Measurements from ENCODE around the gene TSC2.
A peak's percentile ranks its signal among the peaks of the same experiment; 100 is the strongest.

The TSC2 gene

GRCh38 chr16:2078096-2078495, 30.3 kb downstream of the TSC2 start:
- peak overlapping the region in 1 of 2 donors; percentile 12 for H3K27ac Mint-ChIP-seq
- DNase-seq (no peak), ATAC-seq (no peak)
- H3K9me3 Mint-ChIP-seq = no peaks in the 10 kb centered on the region
- no peaks in the 10 kb centered on the region for H3K27me3 Mint-ChIP-seq
- peaks cover 4% of the 10 kb centered on the region for H3K4me1 Mint-ChIP-seq
- no peak overlapping the region for H3K4me3 Mint-ChIP-seq

DNA sequence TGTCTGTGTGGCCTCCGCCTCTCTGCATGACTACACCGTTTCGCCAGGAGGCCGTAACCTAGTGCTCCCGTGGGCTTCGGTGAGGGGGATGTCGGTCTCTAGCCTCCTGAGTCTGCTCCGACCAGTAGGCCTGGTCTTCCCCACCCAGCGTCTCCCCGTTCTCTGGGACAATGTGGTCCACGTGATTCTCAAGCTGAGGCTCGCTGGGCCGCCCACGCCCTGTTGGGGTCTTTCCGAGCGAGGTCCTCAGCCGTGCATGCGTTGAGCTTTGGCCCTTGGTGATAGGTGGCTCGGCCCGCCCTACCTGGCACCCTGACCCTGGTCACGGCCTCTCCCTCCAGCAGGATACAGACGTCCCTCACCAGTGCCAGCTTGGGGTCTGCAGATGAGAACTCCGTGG, 30.9 kb downstream of the TSC2 start:
- Mint-ChIP-seq H3K27me3 (no peaks in the 10 kb centered on the region), H3K27ac (peak overlapping the region in 1 of 2 donors; percentile 42), H3K4me1 (peaks cover 6% of the 10 kb centered on the region), H3K4me3 (no peak overlapping the region), H3K9me3 (no peaks in the 10 kb centered on the region)
- DNase-seq (no peak), ATAC-seq (no peak)

DNA sequence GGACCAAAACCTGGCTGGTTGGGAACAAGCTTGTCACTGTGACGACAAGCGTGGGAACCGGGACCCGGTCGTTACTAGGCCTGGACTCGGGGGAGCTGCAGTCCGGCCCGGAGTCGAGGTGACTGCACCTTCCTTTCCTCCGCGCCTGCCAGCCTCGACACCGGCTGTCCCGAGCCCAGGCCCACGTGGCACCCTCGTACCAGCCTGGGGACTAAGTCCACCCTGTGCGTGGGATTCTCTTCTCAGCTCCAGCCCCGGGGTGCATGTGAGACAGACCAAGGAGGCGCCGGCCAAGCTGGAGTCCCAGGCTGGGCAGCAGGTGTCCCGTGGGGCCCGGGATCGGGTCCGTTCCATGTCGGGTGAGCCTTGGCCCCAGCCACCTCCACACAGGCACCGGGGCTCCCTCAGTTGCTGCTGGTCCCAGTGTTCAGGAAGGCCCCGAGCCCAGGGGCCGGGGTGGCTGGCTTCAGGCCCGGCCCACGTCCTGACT, 31.6 kb downstream of the TSC2 start:
- no peaks in the 10 kb centered on the region for H3K9me3 Mint-ChIP-seq
- no peak overlapping the region for H3K27ac Mint-ChIP-seq
- no peak for DNase-seq
- no peaks in the 10 kb centered on the region for H3K27me3 Mint-ChIP-seq
- peaks cover 6% of the 10 kb centered on the region for H3K4me1 Mint-ChIP-seq
- ATAC-seq = no peak
- H3K4me3 Mint-ChIP-seq = no peak overlapping the region

DNA sequence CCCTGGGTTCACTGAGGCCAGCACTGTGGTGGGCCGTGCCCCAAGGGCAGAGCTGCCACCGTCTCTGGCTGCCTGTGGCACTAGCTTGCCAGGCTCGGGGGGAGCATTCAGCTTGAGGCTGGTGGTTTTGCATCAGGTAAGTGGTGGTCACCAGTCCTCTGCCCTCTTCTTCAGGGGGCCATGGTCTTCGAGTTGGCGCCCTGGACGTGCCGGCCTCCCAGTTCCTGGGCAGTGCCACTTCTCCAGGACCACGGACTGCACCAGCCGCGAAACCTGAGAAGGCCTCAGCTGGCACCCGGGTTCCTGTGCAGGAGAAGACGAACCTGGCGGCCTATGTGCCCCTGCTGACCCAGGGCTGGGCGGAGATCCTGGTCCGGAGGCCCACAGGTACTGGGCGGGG, 32.2 kb downstream of the TSC2 start:
- ATAC-seq (no peak), DNase-seq (no peak)
- Mint-ChIP-seq H3K27ac (no peak overlapping the region), H3K9me3 (no peaks in the 10 kb centered on the region), H3K4me1 (peaks cover 6% of the 10 kb centered on the region), H3K27me3 (no peaks in the 10 kb centered on the region), H3K4me3 (no peak overlapping the region)

- no peak for ATAC-seq
- Mint-ChIP-seq H3K4me3 (no peak overlapping the region), H3K27me3 (no peaks in the 10 kb centered on the region)
Observed at GRCh38 chr16:2081201-2082084, 33.7 kb downstream of the TSC2 start.

DNA sequence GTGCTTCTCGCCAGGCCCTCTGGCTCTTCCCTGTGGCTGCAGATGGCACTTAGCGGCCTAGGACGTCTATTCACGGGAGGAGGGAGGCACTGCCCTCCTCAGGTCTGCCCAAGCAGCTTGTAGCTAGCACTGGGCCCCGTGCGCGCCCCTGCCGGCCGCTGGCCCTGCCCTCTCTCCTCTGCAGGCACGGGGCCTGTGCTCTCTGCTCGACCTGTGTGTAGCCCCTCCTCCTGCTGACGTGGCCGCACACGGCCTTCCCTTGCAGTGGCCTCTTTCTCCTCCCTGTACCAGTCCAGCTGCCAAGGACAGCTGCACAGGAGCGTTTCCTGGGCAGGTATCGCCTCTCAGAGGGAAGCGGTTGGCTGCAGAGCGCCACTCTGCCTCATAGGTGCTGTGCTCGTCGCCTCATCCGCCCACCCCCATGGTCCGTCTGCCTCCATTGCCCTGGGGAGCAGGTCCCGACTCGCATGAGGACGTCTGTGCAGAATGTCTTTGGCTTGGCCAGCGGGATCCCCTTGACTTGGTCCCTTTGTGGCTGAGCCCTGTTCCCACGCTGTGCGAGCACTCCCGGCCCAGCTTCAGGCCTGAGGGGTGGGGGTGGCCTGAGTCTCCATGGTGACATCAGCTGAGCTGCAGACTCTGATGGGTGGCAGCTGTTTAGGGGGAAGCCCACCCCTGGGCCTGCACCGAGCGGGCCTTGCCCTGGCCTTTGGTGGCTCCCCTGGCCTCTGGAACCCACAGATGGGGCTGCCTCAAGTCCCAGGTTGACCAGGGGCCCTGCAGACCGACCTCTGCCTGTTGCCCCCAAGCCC, 34.6 kb downstream of the TSC2 start:
- H3K4me1 Mint-ChIP-seq = peaks cover 6% of the 10 kb centered on the region
- peak overlapping the region in 1 of 2 donors; percentile 94 for H3K27ac Mint-ChIP-seq
- ATAC-seq = no peak
- DNase-seq = no peak
- no peaks in the 10 kb centered on the region for H3K9me3 Mint-ChIP-seq
- H3K4me3 Mint-ChIP-seq = no peak overlapping the region
- H3K27me3 Mint-ChIP-seq = no peaks in the 10 kb centered on the region

More at GRCh38 chr16:2081201-2082084, 33.7 kb downstream of the TSC2 start:
- Mint-ChIP-seq H3K27ac (peak overlapping the region in 1 of 2 donors; percentile 63), H3K9me3 (no peaks in the 10 kb centered on the region), H3K4me1 (peaks cover 6% of the 10 kb centered on the region)
- no peak for DNase-seq

GRCh38 chr16:2082983-2083364, 35.2 kb downstream of the TSC2 start:
- H3K27ac Mint-ChIP-seq = peak overlapping the region; percentile 41 to 80
- H3K4me1 Mint-ChIP-seq = peaks cover 6% of the 10 kb centered on the region
- H3K4me3 Mint-ChIP-seq = peak overlapping the region in 1 of 2 donors; percentile 27
- H3K9me3 Mint-ChIP-seq = no peaks in the 10 kb centered on the region
- DNase-seq (no peak), ATAC-seq (no peak)
- H3K27me3 Mint-ChIP-seq = no peaks in the 10 kb centered on the region

GRCh38 chr16:2083409-2083808, 35.6 kb downstream of the TSC2 start:
- no peak for ATAC-seq
- peak overlapping the region in 1 of 2 donors; percentile 80 for H3K27ac Mint-ChIP-seq
- no peaks in the 10 kb centered on the region for H3K27me3 Mint-ChIP-seq
- H3K4me1 Mint-ChIP-seq = peaks cover 6% of the 10 kb centered on the region
- no peaks in the 10 kb centered on the region for H3K9me3 Mint-ChIP-seq
- peak overlapping the region in 1 of 2 donors; percentile 27 for H3K4me3 Mint-ChIP-seq
- no peak for DNase-seq

GRCh38 chr16:2083876-2084780, 36.3 kb downstream of the TSC2 start:
- Mint-ChIP-seq H3K4me1 (peaks cover 6% of the 10 kb centered on the region), H3K27me3 (no peaks in the 10 kb centered on the region), H3K4me3 (no peak overlapping the region), H3K9me3 (no peaks in the 10 kb centered on the region), H3K27ac (peak overlapping the region in 1 of 2 donors; percentile 74)
- DNase-seq (no peak), ATAC-seq (no peak)

- ATAC-seq (no peak), DNase-seq (no peak)
- peak overlapping the region in 1 of 2 donors; percentile 74 for H3K27ac Mint-ChIP-seq
- peaks cover 6% of the 10 kb centered on the region for H3K4me1 Mint-ChIP-seq
- no peaks in the 10 kb centered on the region for H3K9me3 Mint-ChIP-seq
- no peak overlapping the region for H3K4me3 Mint-ChIP-seq
- H3K27me3 Mint-ChIP-seq = no peaks in the 10 kb centered on the region
Observed at GRCh38 chr16:2084895-2085625, 37.3 kb downstream of the TSC2 start.

DNA sequence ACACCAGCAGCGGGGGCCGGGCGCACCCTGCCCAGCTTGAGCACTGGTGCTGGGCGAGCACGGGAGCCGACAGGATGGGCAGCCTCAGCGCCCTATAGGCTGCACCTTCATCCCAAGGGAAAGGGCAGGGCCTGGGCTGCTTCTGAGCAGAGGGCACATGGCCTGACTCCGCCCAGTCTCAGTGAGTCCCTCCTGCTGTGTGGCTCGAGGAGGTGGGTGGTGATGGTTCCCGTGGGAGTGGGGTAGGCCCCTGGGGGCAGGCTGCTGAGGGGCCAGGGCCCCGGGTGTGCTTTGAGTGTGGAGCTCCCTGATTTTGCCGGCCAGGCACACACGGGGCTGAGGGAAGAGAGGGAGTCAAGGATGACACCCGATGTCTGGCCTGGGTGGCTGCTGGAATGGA, 37.9 kb downstream of the TSC2 start:
- Mint-ChIP-seq H3K4me1 (peaks cover 6% of the 10 kb centered on the region), H3K9me3 (no peaks in the 10 kb centered on the region), H3K27ac (peak overlapping the region in 1 of 2 donors; percentile 54), H3K4me3 (no peak overlapping the region), H3K27me3 (no peaks in the 10 kb centered on the region)
- no peak for ATAC-seq
- no peak for DNase-seq

DNA sequence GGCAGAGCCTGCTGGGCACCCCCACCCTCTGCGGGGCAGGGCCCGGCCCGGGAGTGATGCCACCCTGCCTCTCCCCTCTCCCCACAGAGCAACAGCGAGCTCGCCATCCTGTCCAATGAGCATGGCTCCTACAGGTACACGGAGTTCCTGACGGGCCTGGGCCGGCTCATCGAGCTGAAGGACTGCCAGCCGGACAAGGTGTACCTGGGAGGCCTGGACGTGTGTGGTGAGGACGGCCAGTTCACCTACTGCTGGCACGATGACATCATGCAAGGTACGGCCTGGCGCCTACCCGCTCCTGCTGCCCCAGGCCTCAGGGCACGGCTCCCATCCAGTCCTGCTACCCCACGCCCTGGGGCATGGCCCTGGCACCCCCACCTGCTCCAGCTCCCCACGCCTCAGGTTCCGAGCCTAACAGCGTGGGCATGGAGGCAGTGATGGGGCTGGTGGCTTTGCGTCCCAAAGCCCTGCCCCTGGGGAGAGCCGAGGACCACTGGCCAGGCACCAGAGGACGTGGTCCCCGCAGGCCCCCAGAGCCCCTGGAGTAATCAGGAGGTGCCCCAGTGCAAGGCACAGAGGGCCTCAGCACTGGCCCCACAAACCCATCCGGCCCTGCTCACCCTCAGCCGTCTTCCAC, 38.4 kb downstream of the TSC2 start:
- Mint-ChIP-seq H3K4me1 (peaks cover 6% of the 10 kb centered on the region), H3K27me3 (no peaks in the 10 kb centered on the region), H3K9me3 (no peaks in the 10 kb centered on the region), H3K27ac (peak overlapping the region in 1 of 2 donors; percentile 54), H3K4me3 (no peak overlapping the region)
- no peak for ATAC-seq
- DNase-seq = no peak

DNA sequence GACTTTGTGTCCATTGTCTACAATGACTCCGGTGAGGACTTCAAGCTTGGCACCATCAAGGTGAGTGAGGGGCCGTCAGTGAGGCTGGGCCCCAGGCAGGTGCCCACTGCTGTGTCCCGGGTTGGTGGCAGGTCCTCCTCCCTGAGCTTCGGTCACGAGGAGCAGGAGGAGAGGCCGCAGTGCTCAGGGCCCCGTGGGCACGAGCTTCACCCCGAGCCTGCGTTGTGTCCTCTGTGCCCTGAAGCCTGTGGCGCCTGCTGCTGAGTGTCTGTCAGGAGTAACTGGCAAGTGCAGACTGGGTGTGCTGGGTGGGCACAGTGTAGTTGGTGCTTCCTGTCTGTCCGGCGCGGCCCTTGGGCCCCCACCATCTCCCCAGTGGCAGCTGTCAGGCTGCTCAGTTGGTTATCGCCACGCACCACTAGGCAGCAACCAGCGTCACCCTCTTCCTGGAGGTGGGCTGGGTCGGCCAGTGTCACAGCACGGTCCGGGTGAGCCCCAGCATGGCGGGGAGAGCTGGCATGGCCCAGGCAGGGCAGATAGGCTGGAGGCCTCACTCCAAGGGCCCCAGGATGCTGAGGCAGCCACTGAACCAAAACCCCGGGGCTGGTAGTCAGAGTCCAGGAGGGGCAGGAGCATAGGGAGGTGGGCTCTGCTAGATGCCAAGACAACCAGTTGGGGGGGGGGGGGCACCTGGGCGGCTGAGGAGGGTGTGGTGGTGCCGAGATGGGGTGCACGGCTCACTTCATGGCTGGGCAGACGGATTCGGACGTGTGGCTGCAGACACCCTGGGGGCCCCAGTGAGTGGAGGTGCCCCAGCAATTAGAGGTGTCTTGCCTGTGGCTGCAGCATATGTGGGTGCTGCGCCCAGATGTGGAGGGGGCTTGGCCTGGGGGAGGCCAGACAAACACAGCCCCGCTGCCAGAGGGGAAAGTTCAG, 39.3 kb downstream of the TSC2 start:
- no peaks in the 10 kb centered on the region for H3K27me3 Mint-ChIP-seq
- no peak overlapping the region for H3K4me3 Mint-ChIP-seq
- peaks cover 6% of the 10 kb centered on the region for H3K4me1 Mint-ChIP-seq
- H3K27ac Mint-ChIP-seq = peak overlapping the region in 1 of 2 donors; percentile 34
- no peaks in the 10 kb centered on the region for H3K9me3 Mint-ChIP-seq
- DNase-seq (no peak), ATAC-seq (no peak)

Data from stimulated activated naive CD8-positive, alpha-beta T cell treated with anti-CD3 and anti-CD28 coated beads, Interleukin-15, amount 100 ng/mL, for 72 hours (primary cell).